Measurements from ENCODE around the gene SWSAP1.

The SWSAP1 gene

DNA sequence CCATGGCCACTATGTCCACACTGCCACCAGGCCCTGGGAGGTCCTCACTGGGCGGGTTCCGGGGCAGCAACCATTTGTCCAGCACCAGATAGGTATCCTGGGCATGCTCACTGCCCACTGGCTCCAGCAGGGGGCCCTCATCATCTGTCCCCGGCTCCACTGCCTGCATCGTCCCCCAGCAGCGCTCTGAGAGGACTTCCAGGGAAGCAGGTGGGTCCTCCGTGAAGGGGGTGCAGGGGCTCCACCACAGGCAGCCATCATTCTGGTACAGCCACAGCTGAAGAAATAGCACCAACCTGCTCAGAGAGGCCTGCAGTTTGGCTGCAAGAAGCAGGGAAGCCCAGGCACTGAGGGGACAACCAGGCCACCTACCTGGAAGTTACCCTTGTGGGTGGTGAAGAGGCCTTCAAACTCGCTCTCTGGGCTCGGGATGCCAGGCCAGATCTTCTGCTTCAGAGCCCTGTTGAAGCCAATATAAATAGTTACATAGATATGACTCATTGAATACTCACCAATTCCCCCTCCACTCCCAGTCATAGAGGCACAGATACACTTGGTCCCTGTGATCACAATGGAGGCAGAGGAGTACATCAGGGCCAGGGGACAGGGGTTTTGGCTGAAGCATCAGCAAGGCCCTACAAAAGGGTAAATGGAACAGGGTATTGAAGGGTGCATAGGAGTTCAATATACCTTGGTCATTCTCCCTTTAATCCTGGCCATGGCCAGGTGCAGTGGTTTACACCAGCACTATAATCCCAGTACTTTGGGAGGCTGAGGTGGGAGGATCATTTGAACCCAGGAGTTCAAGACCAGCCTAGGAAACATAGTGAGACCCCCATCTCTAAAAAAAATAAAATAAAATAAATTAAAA, 4.1 kb downstream of the SWSAP1 start:
- no peak for TF ChIP-seq TAF1 (IDR thresholded peaks at IDR 0.05; ENCODE audit: borderline replicate concordance, insufficient read depth, low read length)
- no peak for TF ChIP-seq SIN3A (IDR thresholded peaks at IDR 0.05; ENCODE audit: borderline replicate concordance, insufficient read depth, low read length)
- TF ChIP-seq FOXP2 (optimal IDR thresholded peaks at IDR 0.05; ENCODE audit: borderline replicate concordance, extremely low read depth, extremely low read length, insufficient read depth): no peak
- TF ChIP-seq, protein P1, sequence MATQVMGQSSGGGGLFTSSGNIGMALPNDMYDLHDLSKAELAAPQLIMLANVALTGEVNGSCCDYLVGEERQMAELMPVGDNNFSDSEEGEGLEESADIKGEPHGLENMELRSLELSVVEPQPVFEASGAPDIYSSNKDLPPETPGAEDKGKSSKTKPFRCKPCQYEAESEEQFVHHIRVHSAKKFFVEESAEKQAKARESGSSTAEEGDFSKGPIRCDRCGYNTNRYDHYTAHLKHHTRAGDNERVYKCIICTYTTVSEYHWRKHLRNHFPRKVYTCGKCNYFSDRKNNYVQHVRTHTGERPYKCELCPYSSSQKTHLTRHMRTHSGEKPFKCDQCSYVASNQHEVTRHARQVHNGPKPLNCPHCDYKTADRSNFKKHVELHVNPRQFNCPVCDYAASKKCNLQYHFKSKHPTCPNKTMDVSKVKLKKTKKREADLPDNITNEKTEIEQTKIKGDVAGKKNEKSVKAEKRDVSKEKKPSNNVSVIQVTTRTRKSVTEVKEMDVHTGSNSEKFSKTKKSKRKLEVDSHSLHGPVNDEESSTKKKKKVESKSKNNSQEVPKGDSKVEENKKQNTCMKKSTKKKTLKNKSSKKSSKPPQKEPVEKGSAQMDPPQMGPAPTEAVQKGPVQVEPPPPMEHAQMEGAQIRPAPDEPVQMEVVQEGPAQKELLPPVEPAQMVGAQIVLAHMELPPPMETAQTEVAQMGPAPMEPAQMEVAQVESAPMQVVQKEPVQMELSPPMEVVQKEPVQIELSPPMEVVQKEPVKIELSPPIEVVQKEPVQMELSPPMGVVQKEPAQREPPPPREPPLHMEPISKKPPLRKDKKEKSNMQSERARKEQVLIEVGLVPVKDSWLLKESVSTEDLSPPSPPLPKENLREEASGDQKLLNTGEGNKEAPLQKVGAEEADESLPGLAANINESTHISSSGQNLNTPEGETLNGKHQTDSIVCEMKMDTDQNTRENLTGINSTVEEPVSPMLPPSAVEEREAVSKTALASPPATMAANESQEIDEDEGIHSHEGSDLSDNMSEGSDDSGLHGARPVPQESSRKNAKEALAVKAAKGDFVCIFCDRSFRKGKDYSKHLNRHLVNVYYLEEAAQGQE (IDR thresholded peaks at IDR 0.05; ENCODE audit: insufficient read depth in 1 of 2, low read depth in 2 of 2, low read length in 2 of 2): no peak
- TF ChIP-seq POLR2AphosphoS5 (IDR thresholded peaks at IDR 0.05; ENCODE audit: low read depth, low read length): no peak

DNA sequence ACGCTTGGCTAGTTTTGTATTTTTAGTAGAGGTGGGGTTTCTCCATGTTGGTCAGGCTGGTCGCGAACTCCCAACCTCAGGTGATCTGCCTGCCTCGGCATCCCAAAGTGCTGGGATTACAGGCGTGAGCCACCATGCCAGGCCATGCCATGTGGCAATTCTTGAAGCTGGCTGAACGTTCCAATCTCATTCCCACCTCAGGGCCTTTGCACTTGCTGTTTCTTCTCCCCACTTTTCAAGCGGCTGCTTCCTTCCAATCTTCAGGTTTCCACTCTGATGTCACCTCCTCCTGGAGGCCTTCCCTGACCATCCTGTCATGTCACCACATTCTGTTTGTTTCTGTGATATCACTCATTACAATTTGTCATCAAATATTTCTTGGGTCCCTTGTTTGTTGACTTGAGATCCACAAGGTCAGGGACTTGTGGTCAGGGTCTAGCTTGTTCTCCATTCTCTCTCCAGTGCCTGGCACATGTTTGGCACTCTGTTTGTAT, 5.4 kb downstream of the SWSAP1 start:
- TF ChIP-seq FOXP2 (optimal IDR thresholded peaks at IDR 0.05; ENCODE audit: borderline replicate concordance, extremely low read depth, extremely low read length, insufficient read depth): no peak
- no peak for TF ChIP-seq TAF1 (IDR thresholded peaks at IDR 0.05; ENCODE audit: borderline replicate concordance, insufficient read depth, low read length)
- TF ChIP-seq, protein P1 (IDR thresholded peaks at IDR 0.05; ENCODE audit: insufficient read depth in 1 of 2, low read depth in 2 of 2, low read length in 2 of 2): no peak
- no peak for TF ChIP-seq POLR2AphosphoS5 (IDR thresholded peaks at IDR 0.05; ENCODE audit: low read depth, low read length)
- TF ChIP-seq SIN3A (IDR thresholded peaks at IDR 0.05; ENCODE audit: borderline replicate concordance, insufficient read depth, low read length): no peak

DNA sequence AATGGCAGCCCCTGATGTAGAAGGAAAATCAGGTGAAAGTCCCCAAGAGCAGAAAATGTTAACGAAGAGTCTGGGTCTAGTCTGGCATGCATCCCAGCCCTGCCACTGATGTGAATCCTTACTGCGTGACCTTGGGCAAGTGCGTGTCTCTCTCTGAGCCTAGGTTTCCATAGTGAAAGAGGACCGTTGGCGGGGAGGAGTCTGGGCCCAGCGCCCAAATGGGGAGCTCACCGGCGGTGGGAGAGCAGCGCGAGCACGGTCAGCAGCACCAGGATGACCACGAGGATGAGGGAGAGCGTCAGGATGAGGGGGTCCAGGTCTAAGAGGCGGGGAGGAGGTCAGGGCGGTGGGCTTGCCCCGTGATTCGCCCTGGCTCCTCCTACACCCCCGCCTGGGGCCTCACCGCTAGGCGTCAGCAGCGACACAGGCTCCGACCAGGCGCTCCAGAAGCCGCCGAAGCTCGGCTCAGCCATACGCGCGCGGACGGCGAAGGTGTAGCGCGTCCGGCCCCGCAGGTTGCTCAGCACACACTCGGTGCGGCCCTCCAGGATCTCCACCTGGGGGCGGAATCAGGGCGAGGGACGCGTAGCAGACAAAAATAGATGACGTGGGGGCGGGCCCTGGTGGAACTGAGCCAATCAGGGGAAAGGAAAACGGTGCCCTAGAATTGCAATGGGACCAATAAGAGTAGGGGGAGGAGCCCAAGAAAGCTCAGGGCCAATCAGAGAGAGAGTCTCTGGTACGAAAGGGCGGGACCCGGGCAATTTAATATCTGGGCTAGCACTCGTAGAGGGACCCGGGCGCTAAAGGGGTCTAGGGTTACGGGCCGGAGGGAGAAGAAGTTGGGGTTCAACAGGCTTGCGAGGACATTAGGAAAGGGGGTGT, 6.4 kb downstream of the SWSAP1 start:
- TF ChIP-seq FOXP2 (optimal IDR thresholded peaks at IDR 0.05; ENCODE audit: borderline replicate concordance, extremely low read depth, extremely low read length, insufficient read depth) (peak; percentile 52), TAF1 (IDR thresholded peaks at IDR 0.05; ENCODE audit: borderline replicate concordance, insufficient read depth, low read length) (no peak), POLR2AphosphoS5 (IDR thresholded peaks at IDR 0.05; ENCODE audit: low read depth, low read length) (peak; percentile 71)

DNA sequence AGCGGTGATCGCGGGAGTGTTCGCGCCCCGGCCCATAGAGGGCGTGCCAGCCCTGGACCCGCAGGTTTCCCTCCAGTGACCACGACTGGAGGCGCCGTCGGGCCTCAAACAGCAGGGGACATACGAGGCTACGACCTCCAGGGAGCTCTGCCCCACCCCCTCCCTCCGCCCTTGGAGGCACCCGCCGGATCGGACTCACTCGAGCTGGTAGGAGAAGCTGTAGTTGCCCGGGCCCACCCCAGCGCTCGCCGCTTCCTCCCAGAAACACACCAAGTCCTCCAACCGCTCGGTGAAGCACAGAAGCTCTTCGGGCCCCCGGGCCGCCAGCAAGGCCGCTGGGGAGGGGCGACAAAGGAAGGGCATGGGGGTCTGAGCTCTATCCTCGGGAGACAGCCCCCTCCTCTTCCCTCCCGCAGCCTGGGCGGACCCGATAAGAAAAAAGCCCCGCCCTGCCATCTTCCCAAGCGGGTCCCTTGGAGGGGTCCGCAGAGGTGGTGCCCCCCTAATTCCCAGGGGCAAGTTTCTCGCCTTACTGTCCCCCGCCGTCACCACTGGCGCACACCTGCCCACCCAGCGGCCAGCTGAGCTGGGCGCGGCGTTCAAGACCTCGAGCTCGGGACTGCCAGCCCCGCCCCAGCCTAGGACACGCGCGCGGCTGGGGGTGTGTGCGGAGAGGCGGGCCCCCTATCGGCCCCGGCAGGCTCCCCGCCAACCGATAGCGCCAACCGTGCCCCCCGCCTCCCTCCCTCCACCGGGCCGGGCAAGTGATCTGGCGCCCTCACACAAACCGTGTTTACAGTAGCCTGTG, 8.6 kb downstream of the SWSAP1 start:
- no peak for TF ChIP-seq POLR2AphosphoS5 (IDR thresholded peaks at IDR 0.05; ENCODE audit: low read depth, low read length)
- no peak for TF ChIP-seq FOXP2 (optimal IDR thresholded peaks at IDR 0.05; ENCODE audit: borderline replicate concordance, extremely low read depth, extremely low read length, insufficient read depth)
- TF ChIP-seq, protein P1 (IDR thresholded peaks at IDR 0.05; ENCODE audit: insufficient read depth in 1 of 2, low read depth in 2 of 2, low read length in 2 of 2): no peak
- TF ChIP-seq SIN3A (IDR thresholded peaks at IDR 0.05; ENCODE audit: borderline replicate concordance, insufficient read depth, low read length): no peak
- no peak for TF ChIP-seq TAF1 (IDR thresholded peaks at IDR 0.05; ENCODE audit: borderline replicate concordance, insufficient read depth, low read length)

DNA sequence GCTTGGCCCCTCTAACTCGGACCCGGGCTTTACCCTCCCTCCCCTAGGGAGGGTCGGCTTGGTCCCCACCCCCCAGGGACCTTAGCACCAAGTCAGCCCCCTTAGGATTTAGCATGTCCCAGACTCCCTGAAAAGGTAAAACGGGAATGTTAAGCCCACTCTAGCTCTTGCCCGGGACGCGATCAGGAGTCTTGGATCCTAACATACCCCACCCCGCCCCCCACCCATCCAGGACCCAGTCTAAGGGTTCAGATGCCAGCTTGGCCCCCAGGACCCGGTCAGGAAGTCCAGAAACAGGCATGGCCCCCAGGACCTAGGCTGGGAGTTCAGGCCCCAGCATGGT, 9.2 kb downstream of the SWSAP1 start:
- TF ChIP-seq POLR2AphosphoS5 (IDR thresholded peaks at IDR 0.05; ENCODE audit: low read depth, low read length) (no peak), TAF1 (IDR thresholded peaks at IDR 0.05; ENCODE audit: borderline replicate concordance, insufficient read depth, low read length) (no peak)
- TF ChIP-seq, protein P1 (IDR thresholded peaks at IDR 0.05; ENCODE audit: insufficient read depth in 1 of 2, low read depth in 2 of 2, low read length in 2 of 2): no peak

Measured in PFSK-1 (cell line).